GM12892 (cell line): ENCODE data around the gene MAPK12.
"Not testable (repeated sequence)": the region's sequence is repeated elsewhere in the genome, so short reads cannot be mapped to it uniquely, and the experiment has no call there.

Experiments used
- DNase-seq: peaks from one replicate; pipeline ENCODE4 v3.0.0; 2011; ENCODE audit not compliant: insufficient read length
- FAIRE-seq: peaks from 2 replicates; lab custom pipeline; 2011; peaks lifted over from hg19 to GRCh38; lab: Jason Lieb, UNC
- POLR2A ChIP-seq: IDR thresholded peaks from 2 replicates; pipeline ENCODE4 v1.6.1; 2011; ENCODE audit warnings: low read depth, low read length, control low read depth
- POLR2AphosphoS5 ChIP-seq: IDR thresholded peaks from 2 replicates; pipeline ENCODE4 v1.6.1; 2011; ENCODE audit warnings: low read depth, low read length, control low read depth
- TAF1 ChIP-seq: IDR thresholded peaks from 2 replicates; pipeline ENCODE4 v1.6.1; 2011; ENCODE audit warnings: low read depth, mild to moderate bottlenecking, control low read depth, low read length, borderline replicate concordance

The MAPK12 gene

DNA sequence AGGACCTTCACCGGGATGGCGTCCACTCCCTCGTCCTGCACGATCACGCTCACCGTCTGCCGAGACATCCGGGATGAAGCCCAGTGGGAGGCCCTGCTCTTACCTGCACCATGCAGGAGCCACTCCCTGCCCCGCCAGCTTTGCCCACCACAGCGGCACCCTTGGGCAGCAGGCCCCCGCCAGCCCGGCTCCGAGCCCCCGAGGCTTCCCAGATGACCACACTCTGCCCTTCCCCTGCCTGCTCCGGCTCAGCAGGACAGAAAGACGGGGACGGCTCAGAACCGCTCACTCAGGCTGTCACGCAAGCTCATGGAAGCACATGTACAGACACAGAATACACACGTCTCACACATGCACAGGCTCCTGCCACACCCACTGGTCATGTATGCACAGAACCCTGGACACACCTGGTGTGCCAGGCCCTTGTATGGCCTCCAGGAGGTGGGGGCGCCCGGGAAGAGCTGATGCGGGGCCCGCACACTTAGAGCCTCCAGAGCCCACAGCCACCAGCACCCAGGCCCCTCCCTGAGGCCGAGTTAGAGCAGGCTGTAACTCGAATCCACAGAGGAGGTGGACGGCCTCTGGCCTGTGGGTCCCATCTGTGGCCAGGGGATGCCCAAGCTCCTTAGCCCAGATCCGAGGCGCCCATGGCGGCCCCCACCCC lies 17.6 kb upstream of the MAPK12 start:
- TF ChIP-seq POLR2AphosphoS5: no peak
- no peak for TF ChIP-seq POLR2A
- TF ChIP-seq TAF1: no peak
- no peak for FAIRE-seq
- no peak for DNase-seq

DNA sequence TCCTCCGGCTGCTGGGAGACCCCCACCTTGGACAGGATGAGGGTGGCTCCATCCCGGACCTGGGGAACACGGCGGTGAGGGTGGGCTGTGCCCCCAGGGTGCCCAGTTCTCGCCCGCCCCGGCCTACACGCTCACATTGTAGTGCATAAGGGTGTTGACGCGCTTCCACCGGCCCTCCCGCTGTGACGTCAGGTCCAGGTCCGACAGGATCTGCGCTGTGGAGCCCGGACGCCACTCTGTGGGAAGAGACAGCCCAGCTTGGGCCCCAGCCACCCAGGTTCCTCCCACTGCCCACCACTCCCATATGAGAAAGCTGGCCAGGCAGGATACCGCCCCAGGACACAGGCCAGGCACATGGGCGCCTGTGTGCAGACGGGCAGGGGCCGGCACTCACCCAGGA lies 17.0 kb upstream of the MAPK12 start:
- TF ChIP-seq POLR2A: no peak
- no peak for TF ChIP-seq TAF1
- TF ChIP-seq POLR2AphosphoS5: no peak
- FAIRE-seq: no peak
- no peak for DNase-seq

DNA sequence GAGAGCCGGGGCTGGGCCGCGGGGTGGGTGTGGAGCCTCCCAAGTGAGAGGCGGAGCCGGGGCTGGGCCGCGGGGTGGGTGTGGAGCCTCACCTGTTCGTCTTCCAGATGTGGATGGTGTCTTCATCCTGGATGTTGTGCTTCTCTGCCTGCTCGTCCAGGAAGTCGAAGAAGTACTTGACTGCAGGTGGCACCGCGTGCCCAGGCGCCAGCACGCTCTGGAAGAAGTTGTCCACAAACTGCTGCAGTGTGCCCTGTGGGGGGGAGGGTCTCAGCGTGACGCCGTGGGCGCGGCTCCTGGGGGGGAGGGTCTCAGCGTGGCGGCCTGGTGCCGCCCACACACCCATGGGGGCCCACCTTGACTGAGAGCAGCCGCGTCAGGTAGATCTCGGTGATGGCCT lies 16.3 kb upstream of the MAPK12 start:
- FAIRE-seq (no peak), DNase-seq (no peak)
- TF ChIP-seq POLR2AphosphoS5: no peak
- no peak for TF ChIP-seq POLR2A
- no peak for TF ChIP-seq TAF1

DNA sequence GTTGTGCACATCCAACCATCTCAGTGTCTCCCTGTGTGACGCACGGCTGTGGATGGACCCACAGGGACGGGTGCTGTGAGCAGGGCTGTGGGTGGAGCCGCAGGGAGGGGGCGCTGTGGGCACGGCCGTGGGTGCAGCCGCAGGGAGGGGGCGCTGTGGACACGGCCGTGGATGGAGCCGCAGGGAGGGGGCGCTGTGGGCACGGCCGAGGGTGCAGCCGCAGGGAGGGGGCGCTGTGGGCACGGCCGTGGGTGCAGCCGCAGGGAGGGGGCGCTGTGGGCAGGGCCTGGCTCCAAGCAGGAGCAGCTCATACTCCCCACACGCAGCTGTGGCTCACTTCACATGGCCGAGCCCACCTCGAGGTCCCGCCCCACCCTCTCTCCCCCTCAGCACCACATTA lies 14.7 kb upstream of the MAPK12 start:
- FAIRE-seq: peak; percentile 100
- TF ChIP-seq TAF1 (no peak), POLR2A (no peak), POLR2AphosphoS5 (no peak)
- peak; percentile 80 for DNase-seq

DNA sequence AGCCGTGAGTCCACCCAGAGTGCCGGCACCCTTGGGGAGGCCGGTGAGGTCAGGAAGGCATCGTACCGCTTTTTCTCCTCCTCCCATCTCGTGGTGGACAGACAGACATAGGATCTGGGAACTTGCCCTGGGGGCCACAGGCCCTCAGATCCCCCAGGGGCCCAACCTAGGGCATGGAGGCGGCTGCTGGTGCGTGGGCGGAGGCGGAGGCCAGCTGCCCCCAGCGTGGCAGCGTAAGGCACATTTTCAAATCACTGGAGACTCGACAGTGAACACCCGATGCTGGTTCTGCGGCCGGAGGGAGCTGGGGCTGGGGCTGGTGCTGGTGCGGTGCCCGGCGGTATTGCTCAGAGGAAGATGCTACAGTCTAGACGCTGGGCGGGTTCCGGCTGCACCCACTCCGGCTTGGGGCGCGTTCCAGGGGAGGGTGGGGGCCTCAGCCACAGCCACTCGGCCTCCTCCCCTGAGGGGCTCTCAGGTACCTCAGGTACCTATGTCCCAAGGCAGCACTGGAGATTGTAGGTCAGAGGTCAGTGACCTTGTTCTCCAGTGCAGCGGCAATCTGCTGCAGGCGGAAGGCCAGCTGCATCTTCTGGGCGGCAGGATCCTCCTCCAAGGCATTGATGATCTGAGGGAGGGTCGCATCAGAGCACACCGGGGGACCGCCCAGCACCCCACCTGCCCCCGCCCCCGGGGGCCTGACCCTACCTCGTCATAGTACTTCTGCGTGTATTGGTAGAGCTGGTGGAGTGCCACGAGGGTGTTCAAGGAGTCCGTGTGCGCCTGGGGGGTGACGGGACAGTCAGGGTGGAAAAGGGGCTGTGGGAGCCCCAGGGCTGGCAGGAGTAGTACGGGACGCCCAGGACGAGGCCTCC lies 13.9 kb upstream of the MAPK12 start:
- FAIRE-seq: no peak
- no peak for DNase-seq
- TF ChIP-seq POLR2AphosphoS5 (no peak), TAF1 (no peak), POLR2A (no peak)

DNA sequence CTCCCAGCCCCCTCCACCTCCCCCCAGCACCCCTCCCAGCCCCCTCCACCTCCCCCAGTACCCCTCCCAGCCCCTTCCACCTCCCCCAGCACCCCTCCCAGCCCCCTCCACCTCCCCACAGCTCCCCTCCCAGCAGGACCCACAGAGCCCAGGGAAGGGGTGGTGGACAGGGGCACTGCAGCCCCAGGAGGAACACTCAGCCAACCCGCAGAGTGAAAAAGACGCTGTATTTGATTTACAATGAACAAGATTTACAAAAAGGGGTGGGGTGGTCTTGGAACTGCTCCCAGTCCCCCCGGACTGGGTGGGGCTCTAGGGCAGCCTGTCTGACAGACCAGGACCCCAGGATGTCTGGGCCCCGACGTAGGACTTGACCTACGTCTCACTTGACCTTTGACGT lies 13.3 kb upstream of the MAPK12 start:
- FAIRE-seq (no peak), DNase-seq (no peak)
- no peak for TF ChIP-seq POLR2AphosphoS5
- no peak for TF ChIP-seq POLR2A
- no peak for TF ChIP-seq TAF1

DNA sequence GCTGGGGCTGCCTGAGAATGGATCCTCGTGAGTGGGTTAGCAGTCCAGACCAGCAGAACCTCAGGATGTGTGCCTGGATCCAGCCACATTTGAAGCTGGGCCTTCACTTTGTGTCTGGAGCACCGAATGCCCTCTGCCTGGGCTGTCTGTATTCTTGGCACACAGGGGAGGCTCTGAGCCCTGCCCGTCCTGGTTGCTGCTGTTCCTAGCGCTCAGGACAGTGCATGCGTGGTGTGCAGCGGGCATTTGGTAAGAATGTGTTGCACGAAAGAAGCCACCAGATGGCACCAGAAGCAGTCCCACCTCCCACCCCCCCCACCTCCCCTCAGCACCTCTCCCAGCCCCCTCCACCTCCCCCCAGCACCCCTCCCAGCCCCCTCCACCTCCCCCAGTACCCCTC lies 12.8 kb upstream of the MAPK12 start:
- TF ChIP-seq POLR2AphosphoS5: no peak
- FAIRE-seq: no peak
- DNase-seq: no peak

DNA sequence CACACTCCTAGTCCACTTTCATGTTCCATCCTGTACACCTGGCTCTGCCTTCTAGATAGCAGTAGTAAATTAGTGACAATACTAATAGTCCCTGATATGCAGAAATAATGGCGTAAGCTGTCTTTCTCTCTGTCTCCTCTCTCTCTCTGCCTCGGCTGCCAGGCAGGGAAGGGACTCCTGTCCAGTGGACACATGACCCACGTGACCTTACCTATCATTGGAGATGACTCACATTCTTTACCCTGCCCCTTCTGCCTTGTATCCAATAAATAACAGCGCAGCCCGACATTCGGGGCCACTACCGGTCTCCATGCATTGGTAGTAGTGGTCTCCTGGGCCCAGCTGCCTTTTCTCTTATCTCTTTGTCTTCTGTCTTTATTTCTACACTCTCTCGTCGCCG lies 12.3 kb upstream of the MAPK12 start:
- FAIRE-seq, DNase-seq: not testable (repeated sequence)

DNA sequence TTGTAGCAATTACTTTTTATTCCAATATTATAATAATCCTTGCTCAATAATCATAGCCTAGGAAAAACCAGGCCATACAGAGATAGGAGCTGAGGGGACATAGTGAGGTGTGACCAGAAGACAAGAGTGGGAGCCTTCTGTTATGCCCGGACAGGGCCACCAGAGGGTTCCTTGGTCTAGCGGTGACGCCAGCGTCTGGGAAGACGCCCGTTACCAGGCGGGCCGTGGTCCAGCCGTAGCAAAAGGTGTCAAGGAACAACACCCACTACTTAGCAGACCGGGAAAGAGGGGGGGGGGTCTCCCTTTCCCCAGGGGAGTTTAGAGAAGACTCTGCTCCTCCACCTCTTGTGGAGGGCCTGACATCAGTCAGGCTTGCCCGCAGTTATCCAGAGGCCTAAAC lies 11.9 kb upstream of the MAPK12 start:
- not testable (repeated sequence) for FAIRE-seq, DNase-seq

DNA sequence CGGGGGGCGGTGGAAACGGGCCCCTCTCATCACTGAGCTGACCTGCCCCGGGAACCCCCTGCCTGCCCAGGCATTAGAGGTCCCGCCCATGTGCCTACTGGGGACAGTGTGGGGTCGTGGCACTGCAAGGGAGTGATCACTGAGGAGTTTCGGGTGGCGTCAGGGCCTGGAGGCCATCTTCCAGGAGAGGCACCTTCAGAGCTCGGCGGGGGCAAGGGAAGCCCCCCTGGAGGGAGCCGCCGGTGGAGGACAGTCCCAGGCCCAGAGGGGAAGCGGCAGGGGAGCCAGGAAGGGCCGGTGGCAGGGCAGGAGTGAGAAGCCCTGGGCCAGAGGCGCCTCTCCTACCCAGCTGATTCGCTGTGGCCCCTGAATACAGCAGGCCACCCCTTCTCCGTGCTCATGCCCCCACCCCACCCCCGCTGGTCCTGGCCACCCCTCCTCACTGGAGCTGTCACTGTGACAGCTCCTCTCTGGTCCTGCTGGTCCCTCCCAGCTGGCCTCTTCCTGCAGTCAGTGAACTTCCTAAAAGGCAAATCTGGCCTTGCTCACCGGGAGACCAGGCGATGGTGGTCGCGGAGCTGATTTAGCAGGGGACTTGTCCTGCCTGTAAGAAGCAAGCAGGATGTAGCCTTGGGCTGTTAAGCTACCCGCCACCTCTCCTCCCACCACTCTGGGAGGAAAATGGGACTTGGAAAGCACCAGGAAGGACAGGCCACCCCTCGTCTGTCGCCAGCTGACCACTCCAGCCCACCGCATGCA lies 10.7 kb upstream of the MAPK12 start:
- FAIRE-seq: no peak
- no peak for TF ChIP-seq POLR2AphosphoS5
- TF ChIP-seq TAF1: no peak
- no peak for TF ChIP-seq POLR2A
- no peak for DNase-seq

DNA sequence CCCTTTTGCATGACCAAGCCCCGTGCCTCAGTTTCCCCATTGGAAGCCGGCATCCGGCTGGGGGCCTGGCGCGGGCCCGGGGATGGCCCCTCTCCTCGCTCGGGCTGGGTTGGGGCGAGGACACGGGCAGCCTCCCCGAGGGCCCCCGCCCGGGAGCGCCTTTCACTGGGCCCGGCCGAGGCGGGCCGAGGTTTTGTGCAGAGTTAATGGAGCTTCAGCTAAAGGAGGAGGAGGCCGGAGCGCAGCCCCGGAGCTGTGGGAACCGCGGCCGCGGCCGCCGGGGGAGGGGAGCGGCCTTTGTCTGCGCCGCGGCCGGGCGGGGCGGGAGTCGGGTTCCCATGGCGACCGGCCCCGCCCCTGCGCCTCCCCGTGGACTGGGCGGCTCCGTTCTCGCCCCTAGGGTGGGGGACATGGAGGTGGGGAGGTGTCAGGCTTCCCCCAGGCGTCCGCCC lies 10.1 kb upstream of the MAPK12 start:
- TF ChIP-seq POLR2A (no peak), TAF1 (no peak), POLR2AphosphoS5 (no peak)
- peak; percentile 76 for DNase-seq
- peak; percentile 27 for FAIRE-seq

DNA sequence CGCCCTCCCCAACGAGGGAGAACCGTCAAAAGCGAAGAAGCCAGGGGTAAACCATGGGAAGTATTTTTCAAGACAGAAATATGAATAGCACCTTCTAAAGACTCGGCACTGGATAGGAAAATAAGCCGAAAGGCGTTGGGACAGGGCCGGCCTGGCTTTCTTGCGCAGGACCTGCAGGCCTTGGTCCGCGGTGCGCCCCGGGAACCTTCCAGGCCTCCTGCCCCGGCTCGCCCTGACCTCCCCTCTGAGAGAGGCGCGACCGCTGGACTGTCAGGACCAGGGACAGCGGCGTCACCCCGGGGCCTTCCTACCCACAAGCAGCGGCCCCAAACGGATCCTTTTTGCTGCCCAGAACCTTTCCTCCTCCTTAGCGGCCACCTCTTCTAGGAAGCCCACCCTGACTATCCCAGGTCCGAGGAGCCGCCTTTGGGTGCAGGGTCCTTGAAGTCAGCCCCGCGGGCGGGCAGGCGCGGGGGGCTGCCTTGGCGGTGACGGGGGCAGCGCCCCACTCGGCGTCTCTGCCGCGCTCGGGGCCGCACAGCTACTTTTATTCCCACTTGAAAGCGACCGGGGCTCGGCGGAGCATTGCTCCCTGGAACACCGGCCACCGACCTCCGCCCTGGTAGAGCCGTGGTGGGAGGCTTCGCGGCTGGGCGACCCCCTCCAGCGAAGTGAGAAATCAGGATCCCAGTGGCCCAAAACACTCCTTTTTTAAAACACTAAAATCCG lies 9.3 kb upstream of the MAPK12 start:
- no peak for DNase-seq
- FAIRE-seq: peak; percentile 76
- TF ChIP-seq POLR2AphosphoS5 (no peak), POLR2A (no peak), TAF1 (no peak)
